ENCODE measurements around the gene FIBCD1. TPM values are rescaled to one million over a fixed set of nuclear protein-coding genes. Genes with fewer than 3 reads are reported as not detected.

The FIBCD1 gene
- total RNA-seq, 1 experiment from 2014 or later: not detected

DNA sequence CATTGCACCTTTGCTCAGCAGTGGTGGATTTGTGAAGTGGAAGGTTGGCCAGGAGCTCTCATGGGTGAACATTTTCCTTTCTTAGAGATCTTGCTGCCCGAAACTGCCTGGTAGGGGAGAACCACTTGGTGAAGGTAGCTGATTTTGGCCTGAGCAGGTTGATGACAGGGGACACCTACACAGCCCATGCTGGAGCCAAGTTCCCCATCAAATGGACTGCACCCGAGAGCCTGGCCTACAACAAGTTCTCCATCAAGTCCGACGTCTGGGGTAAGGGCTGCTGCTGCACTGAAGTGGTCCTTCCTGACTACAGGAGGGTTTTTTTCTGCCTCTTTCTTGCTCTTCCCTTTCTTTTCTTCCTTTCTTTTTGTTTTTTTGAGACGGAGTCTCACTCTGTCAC is 64.3 kb downstream of the FIBCD1 start:
- Histone ChIP-seq H3K4me3 (ENCODE audit: low read length) (no peak overlapping the region), H3K9me3 (ENCODE audit: low read length) (no peaks in the 10 kb centered on the region), H3K36me3 (ENCODE audit: insufficient read depth, low read length) (peaks cover 7% of the 10 kb centered on the region; the same call in 1 of the 2 replicates), H3K79me2 (ENCODE audit: low read length) (no peaks in the 10 kb centered on the region), H3K4me2 (ENCODE audit: low read depth, low read length, poor library complexity, severe bottlenecking) (no peak overlapping the region), H3K27ac (ENCODE audit: low read length) (no peak overlapping the region), H4K20me1 (ENCODE audit: insufficient read depth, low read depth, low read length) (no peaks in the 10 kb centered on the region), H3K27me3 (ENCODE audit: low read length) (no peaks in the 10 kb centered on the region), H2AFZ (ENCODE audit: low read length) (no peak overlapping the region), H3K4me1 (ENCODE audit: low read length) (no peaks in the 10 kb centered on the region), H3K9me2 (replicated peaks; ENCODE audit: insufficient read depth, low read length) (no peaks in the 10 kb centered on the region), H3K9ac (ENCODE audit: low read length) (no peak overlapping the region)
- no peak for DNase-seq

DNA sequence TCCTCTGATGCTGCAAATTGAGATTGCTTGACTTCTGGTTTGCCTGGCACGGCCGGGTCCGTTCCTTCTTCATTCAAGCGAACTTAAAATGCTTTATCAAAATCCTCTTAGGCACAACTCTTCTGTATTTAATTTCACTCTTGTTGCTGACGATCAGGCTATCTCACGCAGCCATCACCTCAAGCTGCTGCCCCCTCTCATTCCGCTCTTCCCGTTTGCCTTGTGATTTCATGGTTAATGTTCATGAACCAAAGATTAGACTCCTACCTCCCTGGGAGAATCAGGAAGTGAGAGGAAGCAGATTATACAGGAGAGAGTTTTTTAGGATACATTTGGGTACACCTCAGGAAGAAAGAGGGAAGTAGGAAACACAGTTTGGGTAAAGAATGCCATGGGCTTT is 65.1 kb downstream of the FIBCD1 start:
- H3K27ac ChIP-seq (ENCODE audit: low read length): no peak overlapping the region
- H3K4me2 ChIP-seq (ENCODE audit: low read depth, low read length, poor library complexity, severe bottlenecking): no peak overlapping the region
- H3K9ac ChIP-seq (ENCODE audit: low read length): no peak overlapping the region
- H3K4me3 ChIP-seq (ENCODE audit: low read length): no peak overlapping the region
- H3K79me2 ChIP-seq (ENCODE audit: low read length): no peaks in the 10 kb centered on the region
- H3K9me2 ChIP-seq (replicated peaks; ENCODE audit: insufficient read depth, low read length): no peaks in the 10 kb centered on the region
- H2AFZ ChIP-seq (ENCODE audit: low read length): no peak overlapping the region
- no peaks in the 10 kb centered on the region for H3K4me1 ChIP-seq (ENCODE audit: low read length)
- no peaks in the 10 kb centered on the region for H3K27me3 ChIP-seq (ENCODE audit: low read length)
- H4K20me1 ChIP-seq (ENCODE audit: insufficient read depth, low read depth, low read length): no peaks in the 10 kb centered on the region
- DNase-seq: peak; percentile 34
- H3K9me3 ChIP-seq (ENCODE audit: low read length): no peaks in the 10 kb centered on the region
- peaks cover 7% of the 10 kb centered on the region; the same call in 1 of the 2 replicates for H3K36me3 ChIP-seq (ENCODE audit: insufficient read depth, low read length)

DNA sequence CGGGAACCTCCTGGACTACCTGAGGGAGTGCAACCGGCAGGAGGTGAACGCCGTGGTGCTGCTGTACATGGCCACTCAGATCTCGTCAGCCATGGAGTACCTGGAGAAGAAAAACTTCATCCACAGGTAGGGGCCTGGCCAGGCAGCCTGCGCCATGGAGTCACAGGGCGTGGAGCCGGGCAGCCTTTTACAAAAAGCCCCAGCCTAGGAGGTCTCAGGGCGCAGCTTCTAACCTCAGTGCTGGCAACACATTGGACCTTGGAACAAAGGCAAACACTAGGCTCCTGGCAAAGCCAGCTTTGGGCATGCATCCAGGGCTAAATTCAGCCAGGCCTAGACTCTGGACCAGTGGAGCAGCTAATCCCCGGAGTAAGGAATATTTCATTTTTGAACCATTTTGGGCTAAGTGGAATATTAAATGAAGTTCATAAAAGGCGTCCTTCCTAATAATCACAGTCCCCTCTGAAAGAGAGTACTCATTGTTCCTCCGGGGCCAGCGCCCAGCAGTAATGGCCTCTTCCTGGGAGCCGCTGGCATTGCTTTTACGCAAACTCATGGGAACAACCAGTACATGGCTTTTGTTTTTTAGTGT is 66.0 kb downstream of the FIBCD1 start:
- H3K27ac ChIP-seq (ENCODE audit: low read length): no peak overlapping the region
- no peaks in the 10 kb centered on the region for H3K4me1 ChIP-seq (ENCODE audit: low read length)
- no peak overlapping the region for H3K4me3 ChIP-seq (ENCODE audit: low read length)
- no peak overlapping the region for H3K9ac ChIP-seq (ENCODE audit: low read length)
- no peaks in the 10 kb centered on the region for H3K9me2 ChIP-seq (replicated peaks; ENCODE audit: insufficient read depth, low read length)
- H3K27me3 ChIP-seq (ENCODE audit: low read length): no peaks in the 10 kb centered on the region
- no peak overlapping the region for H3K4me2 ChIP-seq (ENCODE audit: low read depth, low read length, poor library complexity, severe bottlenecking)
- H3K79me2 ChIP-seq (ENCODE audit: low read length): no peaks in the 10 kb centered on the region
- H3K36me3 ChIP-seq (ENCODE audit: insufficient read depth, low read length): 0 out of 2 replicates have a peak, but pooled peaks cover 3% of the 10 kb centered on the region
- DNase-seq: no peak
- H4K20me1 ChIP-seq (ENCODE audit: insufficient read depth, low read depth, low read length): no peaks in the 10 kb centered on the region
- no peaks in the 10 kb centered on the region for H3K9me3 ChIP-seq (ENCODE audit: low read length)
- no peak overlapping the region for H2AFZ ChIP-seq (ENCODE audit: low read length)

DNA sequence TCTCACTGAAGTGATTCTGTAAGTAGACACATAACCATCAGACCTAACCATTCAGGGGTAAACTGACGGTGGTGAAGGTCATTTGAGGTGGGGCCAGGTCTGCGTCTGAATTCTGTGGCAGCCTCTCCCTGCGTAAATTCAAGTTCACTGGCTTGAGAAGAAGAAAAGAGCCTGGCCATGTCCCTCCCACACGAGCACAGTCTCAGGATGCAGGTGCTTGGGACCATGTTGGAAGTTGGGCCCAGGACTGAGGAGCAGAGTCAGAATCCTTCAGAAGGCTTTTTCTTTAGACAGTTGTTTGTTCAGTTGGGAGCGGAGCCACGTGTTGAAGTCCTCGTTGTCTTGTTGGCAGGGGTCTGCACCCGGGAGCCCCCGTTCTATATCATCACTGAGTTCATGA is 66.5 kb downstream of the FIBCD1 start:
- no peak overlapping the region for H3K4me2 ChIP-seq (ENCODE audit: low read depth, low read length, poor library complexity, severe bottlenecking)
- no peaks in the 10 kb centered on the region for H3K4me1 ChIP-seq (ENCODE audit: low read length)
- H2AFZ ChIP-seq (ENCODE audit: low read length): no peak overlapping the region
- no peak for DNase-seq
- H3K9ac ChIP-seq (ENCODE audit: low read length): no peak overlapping the region
- no peaks in the 10 kb centered on the region for H3K27me3 ChIP-seq (ENCODE audit: low read length)
- 0 out of 2 replicates have a peak, but pooled peaks cover 3% of the 10 kb centered on the region for H3K36me3 ChIP-seq (ENCODE audit: insufficient read depth, low read length)
- no peaks in the 10 kb centered on the region for H3K9me3 ChIP-seq (ENCODE audit: low read length)
- H4K20me1 ChIP-seq (ENCODE audit: insufficient read depth, low read depth, low read length): no peaks in the 10 kb centered on the region
- no peak overlapping the region for H3K27ac ChIP-seq (ENCODE audit: low read length)
- H3K9me2 ChIP-seq (replicated peaks; ENCODE audit: insufficient read depth, low read length): no peaks in the 10 kb centered on the region
- H3K4me3 ChIP-seq (ENCODE audit: low read length): no peak overlapping the region
- H3K79me2 ChIP-seq (ENCODE audit: low read length): no peaks in the 10 kb centered on the region

DNA sequence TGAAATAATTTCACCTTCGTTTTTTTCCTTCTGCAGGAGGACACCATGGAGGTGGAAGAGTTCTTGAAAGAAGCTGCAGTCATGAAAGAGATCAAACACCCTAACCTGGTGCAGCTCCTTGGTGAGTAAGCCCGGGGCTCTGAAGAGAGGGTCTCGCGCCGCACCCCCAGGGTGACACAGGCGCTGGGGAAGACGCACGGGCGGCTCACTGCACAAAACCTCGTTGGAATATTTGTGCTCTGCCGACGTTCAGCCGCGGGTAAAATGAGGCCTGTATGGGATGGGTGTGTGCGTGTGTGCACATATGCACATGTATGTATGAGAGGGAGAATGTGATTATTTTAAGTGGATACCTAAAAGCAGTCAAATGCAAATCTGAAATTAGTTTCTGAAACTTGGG is 67.0 kb downstream of the FIBCD1 start:
- Histone ChIP-seq H3K27me3 (ENCODE audit: low read length) (no peaks in the 10 kb centered on the region), H3K4me2 (ENCODE audit: low read depth, low read length, poor library complexity, severe bottlenecking) (no peak overlapping the region), H2AFZ (ENCODE audit: low read length) (no peak overlapping the region), H3K36me3 (ENCODE audit: insufficient read depth, low read length) (0 out of 2 replicates have a peak, but pooled peaks cover 3% of the 10 kb centered on the region), H3K9ac (ENCODE audit: low read length) (no peak overlapping the region), H3K79me2 (ENCODE audit: low read length) (no peaks in the 10 kb centered on the region; the same call in 1 of the 2 replicates), H3K9me3 (ENCODE audit: low read length) (no peaks in the 10 kb centered on the region), H4K20me1 (ENCODE audit: insufficient read depth, low read depth, low read length) (no peaks in the 10 kb centered on the region), H3K4me3 (ENCODE audit: low read length) (no peak overlapping the region), H3K4me1 (ENCODE audit: low read length) (no peaks in the 10 kb centered on the region), H3K9me2 (replicated peaks; ENCODE audit: insufficient read depth, low read length) (no peaks in the 10 kb centered on the region), H3K27ac (ENCODE audit: low read length) (no peak overlapping the region)
- DNase-seq: no peak

DNA sequence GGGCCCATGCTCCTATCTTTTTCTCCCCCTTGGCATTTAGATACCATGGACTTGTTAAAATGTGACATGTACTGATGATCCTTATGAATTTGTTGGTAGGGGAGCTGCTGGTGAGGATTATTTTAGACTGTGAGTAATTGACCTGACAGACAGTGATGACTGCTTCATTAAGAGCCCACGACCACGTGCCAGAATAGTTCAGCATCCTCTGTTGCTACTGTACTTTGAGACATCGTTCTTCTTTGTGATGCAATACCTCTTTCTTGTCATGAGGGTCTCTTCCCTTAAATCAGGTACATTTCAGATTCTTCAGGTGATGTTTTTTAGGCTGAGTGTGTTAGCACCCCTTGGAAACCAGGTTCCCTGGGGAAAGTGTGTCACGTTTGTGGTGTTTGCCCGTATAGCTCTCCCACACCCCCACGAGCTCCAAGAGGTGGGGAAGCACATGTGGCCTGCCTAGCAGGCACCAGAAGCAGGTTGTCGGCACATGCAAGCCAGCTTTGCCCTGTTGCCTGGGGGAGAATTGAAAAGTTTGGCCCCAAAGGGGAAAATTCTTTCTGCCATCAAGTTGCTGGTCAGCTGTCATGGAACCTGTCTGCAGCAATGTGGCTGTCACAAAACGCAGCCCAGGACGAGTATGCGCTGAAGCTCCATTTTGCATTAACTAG is 67.5 kb downstream of the FIBCD1 start:
- no peak overlapping the region for H3K4me2 ChIP-seq (ENCODE audit: low read depth, low read length, poor library complexity, severe bottlenecking)
- no peak overlapping the region for H2AFZ ChIP-seq (ENCODE audit: low read length)
- H3K4me3 ChIP-seq (ENCODE audit: low read length): no peak overlapping the region
- H3K36me3 ChIP-seq (ENCODE audit: insufficient read depth, low read length): 0 out of 2 replicates have a peak, but pooled peaks cover 3% of the 10 kb centered on the region
- no peaks in the 10 kb centered on the region for H3K9me2 ChIP-seq (replicated peaks; ENCODE audit: insufficient read depth, low read length)
- no peaks in the 10 kb centered on the region for H3K27me3 ChIP-seq (ENCODE audit: low read length)
- no peaks in the 10 kb centered on the region for H3K4me1 ChIP-seq (ENCODE audit: low read length)
- no peak overlapping the region for H3K27ac ChIP-seq (ENCODE audit: low read length)
- no peak overlapping the region for H3K9ac ChIP-seq (ENCODE audit: low read length)
- H3K79me2 ChIP-seq (ENCODE audit: low read length): no peaks in the 10 kb centered on the region; the same call in 1 of the 2 replicates
- peak; percentile 25 for DNase-seq
- no peaks in the 10 kb centered on the region for H3K9me3 ChIP-seq (ENCODE audit: low read length)
- no peaks in the 10 kb centered on the region for H4K20me1 ChIP-seq (ENCODE audit: insufficient read depth, low read depth, low read length)

DNA sequence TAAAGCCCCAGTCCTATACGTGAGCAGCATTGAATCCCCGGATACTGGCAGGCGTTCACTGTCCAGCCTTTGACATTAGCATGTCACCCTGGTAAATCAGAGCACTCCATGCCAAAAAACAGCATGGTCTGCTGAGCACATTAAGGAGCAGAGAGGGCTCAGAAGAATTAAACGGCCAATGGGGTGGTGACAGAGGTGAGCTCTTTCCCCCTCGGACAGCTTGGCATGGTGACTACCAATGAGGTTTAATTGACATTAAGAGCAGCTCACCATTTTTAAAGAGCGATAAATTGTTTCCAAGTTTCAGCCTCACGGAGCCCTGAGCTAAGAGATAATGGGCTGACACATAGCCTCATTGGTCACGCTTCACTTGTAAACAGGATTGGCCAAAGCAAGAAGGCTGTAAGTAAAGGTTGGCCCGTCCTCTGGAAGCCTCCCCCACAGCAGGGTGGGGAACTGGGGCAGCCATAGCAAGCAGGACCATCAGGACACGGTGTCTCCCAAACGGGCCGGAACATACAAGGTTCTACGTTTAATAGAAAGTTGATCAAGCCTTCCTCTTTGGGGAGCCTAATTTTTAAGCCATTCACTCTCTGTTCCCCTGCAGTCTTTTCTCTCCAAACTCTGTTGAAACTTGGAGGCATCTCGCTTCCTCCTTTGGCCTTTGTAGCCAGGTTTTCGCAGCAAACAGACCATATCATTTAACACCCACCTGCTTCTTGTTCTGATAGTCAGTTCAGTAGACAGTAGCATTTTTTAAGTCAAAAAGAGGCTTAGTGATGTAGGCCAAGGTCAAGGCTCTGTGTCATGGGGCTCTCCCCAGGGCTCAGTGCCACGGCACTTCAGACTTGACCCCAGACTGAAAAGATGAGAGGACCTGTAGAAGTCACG is 68.3 kb downstream of the FIBCD1 start:
- no peaks in the 10 kb centered on the region for H3K27me3 ChIP-seq (ENCODE audit: low read length)
- H2AFZ ChIP-seq (ENCODE audit: low read length): no peak overlapping the region
- H3K4me2 ChIP-seq (ENCODE audit: low read depth, low read length, poor library complexity, severe bottlenecking): no peak overlapping the region
- H3K9me2 ChIP-seq (replicated peaks; ENCODE audit: insufficient read depth, low read length): no peaks in the 10 kb centered on the region
- H3K4me1 ChIP-seq (ENCODE audit: low read length): no peaks in the 10 kb centered on the region
- peak; percentile 37 for DNase-seq
- H4K20me1 ChIP-seq (ENCODE audit: insufficient read depth, low read depth, low read length): no peaks in the 10 kb centered on the region
- no peaks in the 10 kb centered on the region; the same call in 1 of the 2 replicates for H3K79me2 ChIP-seq (ENCODE audit: low read length)
- 0 out of 2 replicates have a peak, but pooled peaks cover 3% of the 10 kb centered on the region for H3K36me3 ChIP-seq (ENCODE audit: insufficient read depth, low read length)
- no peak overlapping the region for H3K9ac ChIP-seq (ENCODE audit: low read length)
- no peak overlapping the region for H3K27ac ChIP-seq (ENCODE audit: low read length)
- no peak overlapping the region for H3K4me3 ChIP-seq (ENCODE audit: low read length)
- H3K9me3 ChIP-seq (ENCODE audit: low read length): no peaks in the 10 kb centered on the region

DNA sequence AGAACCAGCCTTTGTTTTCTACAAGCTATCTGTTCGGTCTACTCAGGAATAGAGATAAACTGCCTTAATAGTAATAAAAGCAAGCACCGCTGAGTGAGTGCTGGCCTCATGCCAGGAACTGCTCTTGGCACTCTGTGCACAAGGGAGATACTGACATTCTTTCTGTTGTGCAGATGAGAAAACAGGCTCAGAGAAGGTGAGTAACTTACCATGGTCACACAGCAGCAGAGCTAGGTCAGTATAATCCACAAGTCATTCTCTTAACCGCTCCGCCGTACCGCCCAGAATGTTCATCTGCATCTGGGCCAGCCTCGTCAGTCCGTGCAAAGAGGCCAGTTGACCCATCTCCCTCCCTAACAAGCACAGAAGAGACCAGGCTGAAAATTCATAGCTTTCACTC is 69.8 kb downstream of the FIBCD1 start:
- H3K4me2 ChIP-seq (ENCODE audit: low read depth, low read length, poor library complexity, severe bottlenecking): no peak overlapping the region
- 0 out of 2 replicates have a peak, but pooled peaks cover 3% of the 10 kb centered on the region for H4K20me1 ChIP-seq (ENCODE audit: insufficient read depth, low read depth, low read length)
- H3K4me3 ChIP-seq (ENCODE audit: low read length): no peak overlapping the region
- H3K27me3 ChIP-seq (ENCODE audit: low read length): no peaks in the 10 kb centered on the region
- H3K4me1 ChIP-seq (ENCODE audit: low read length): no peaks in the 10 kb centered on the region
- H3K9me3 ChIP-seq (ENCODE audit: low read length): no peaks in the 10 kb centered on the region
- no peak overlapping the region for H3K27ac ChIP-seq (ENCODE audit: low read length)
- H3K36me3 ChIP-seq (ENCODE audit: insufficient read depth, low read length): 0 out of 2 replicates have a peak, but pooled peaks cover 3% of the 10 kb centered on the region
- peak; percentile 44 for DNase-seq
- H2AFZ ChIP-seq (ENCODE audit: low read length): no peak overlapping the region
- no peaks in the 10 kb centered on the region for H3K9me2 ChIP-seq (replicated peaks; ENCODE audit: insufficient read depth, low read length)
- H3K9ac ChIP-seq (ENCODE audit: low read length): no peak overlapping the region
- no peaks in the 10 kb centered on the region; the same call in 1 of the 2 replicates for H3K79me2 ChIP-seq (ENCODE audit: low read length)

All from Karpas-422 (cell line).